ENCODE measurements around the gene DDIT3.

The DDIT3 gene

DNA sequence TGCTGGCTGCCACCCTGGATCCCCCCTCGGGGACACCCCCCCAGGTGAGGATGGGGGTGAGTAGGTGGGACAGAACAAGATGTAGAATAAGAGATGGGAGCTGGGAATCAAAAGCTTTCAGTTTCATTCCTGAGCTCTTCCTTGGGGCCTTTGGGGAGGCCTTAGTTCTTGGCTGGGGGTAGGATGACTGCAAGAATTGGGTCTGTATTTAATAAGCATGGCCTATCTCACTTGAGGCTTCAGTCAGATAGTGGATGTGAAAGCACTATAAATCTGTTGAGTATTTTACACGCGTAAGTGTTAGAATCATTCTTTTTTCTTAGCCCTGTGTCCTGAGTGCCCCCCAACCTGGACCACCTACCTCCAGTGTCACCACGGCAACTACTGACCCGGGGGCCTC lies 6.9 kb upstream of the DDIT3 start:
- Histone ChIP-seq H3K27me3 (no peaks in the 10 kb centered on the region), H3K4me3 (no peak overlapping the region), H3K36me3 (peaks cover 71 to 84% (median 81%) of the 10 kb centered on the region in 3 donors), H3K4me1 (peaks cover 0 to 33% (median 28%) of the 10 kb centered on the region in 4 donors), H3K27ac (no peak overlapping the region), H3K9me3 (no peaks in the 10 kb centered on the region)
- intact Hi-C loops (cut with DNase I; ENCODE audit: low total_unique reads) = loop anchor here (10.0 kb wide), 1 partner anchor 88 kb away; the partner anchor contains the start of gene ARHGEF25
- TF ChIP-seq, protein P1, sequence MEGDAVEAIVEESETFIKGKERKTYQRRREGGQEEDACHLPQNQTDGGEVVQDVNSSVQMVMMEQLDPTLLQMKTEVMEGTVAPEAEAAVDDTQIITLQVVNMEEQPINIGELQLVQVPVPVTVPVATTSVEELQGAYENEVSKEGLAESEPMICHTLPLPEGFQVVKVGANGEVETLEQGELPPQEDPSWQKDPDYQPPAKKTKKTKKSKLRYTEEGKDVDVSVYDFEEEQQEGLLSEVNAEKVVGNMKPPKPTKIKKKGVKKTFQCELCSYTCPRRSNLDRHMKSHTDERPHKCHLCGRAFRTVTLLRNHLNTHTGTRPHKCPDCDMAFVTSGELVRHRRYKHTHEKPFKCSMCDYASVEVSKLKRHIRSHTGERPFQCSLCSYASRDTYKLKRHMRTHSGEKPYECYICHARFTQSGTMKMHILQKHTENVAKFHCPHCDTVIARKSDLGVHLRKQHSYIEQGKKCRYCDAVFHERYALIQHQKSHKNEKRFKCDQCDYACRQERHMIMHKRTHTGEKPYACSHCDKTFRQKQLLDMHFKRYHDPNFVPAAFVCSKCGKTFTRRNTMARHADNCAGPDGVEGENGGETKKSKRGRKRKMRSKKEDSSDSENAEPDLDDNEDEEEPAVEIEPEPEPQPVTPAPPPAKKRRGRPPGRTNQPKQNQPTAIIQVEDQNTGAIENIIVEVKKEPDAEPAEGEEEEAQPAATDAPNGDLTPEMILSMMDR (IDR thresholded peaks at IDR 0.05) = no peak
- no peak for DNase-seq

DNA sequence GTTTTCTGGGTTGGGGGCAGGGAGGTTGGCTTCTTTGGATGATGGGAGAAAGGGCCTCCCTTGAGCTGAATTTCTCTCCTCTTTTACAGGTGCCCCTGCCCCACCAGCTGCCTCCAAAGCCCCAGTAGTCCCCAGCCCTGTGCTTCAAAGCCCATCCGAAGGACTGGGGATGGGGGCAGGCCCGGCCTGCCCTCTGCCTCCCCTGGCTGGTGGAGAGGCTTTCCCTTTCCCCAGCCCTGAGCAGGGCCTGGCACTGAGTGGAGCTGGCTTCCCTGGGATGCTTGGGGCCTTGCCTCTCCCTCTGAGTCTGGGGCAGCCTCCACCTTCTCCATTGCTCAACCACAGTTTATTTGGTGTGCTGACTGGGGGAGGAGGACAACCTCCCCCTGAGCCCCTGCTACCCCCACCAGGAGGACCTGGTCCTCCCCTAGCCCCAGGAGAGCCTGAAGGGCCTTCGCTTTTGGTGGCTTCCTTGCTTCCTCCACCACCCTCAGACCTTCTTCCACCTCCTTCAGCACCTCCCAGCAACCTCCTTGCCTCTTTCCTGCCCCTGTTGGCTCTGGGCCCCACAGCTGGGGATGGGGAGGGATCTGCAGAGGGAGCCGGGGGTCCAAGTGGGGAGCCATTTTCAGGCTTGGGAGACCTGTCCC lies 6.3 kb upstream of the DDIT3 start:
- no peaks in the 10 kb centered on the region for H3K9me3 ChIP-seq
- H3K27me3 ChIP-seq = no peaks in the 10 kb centered on the region
- DNase-seq = no peak
- peak overlapping the region in 1 of 2 donors; percentile 7 for H3K27ac ChIP-seq
- intact Hi-C loops (cut with DNase I; ENCODE audit: low total_unique reads) = loop anchor here (10.0 kb wide), 1 partner anchor 88 kb away; the partner anchor contains the start of gene ARHGEF25
- H3K36me3 ChIP-seq = peaks cover 65 to 79% (median 76%) of the 10 kb centered on the region in 3 donors
- TF ChIP-seq, protein P1 (IDR thresholded peaks at IDR 0.05) = no peak
- H3K4me3 ChIP-seq = no peak overlapping the region
- H3K4me1 ChIP-seq = peaks cover 0 to 39% (median 32%) of the 10 kb centered on the region in 4 donors

DNA sequence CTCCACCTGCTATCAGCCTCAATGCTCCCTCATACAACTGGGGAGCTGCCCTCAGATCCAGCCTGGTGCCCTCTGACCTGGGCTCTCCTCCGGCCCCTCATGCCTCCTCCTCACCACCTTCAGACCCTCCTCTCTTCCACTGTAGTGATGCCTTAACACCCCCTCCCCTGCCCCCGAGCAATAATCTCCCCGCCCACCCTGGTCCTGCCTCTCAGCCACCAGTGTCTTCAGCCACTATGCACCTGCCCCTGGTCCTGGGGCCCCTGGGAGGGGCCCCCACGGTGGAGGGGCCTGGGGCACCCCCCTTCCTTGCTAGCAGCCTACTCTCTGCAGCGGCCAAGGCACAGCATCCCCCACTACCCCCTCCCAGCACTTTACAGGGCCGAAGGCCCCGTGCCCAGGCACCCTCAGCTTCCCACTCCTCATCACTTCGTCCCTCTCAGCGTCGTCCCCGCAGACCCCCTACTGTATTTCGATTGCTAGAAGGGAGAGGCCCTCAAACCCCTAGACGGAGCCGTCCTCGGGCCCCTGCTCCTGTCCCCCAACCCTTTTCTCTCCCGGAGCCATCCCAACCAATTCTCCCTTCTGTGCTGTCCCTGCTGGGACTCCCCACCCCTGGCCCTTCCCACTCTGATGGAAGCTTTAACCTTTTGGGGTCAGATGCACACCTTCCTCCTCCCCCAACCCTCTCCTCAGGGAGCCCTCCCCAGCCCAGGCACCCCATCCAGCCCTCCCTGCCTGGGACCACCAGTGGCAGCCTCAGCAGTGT lies 5.5 kb upstream of the DDIT3 start:
- Histone ChIP-seq H3K36me3 (peaks cover 57 to 71% (median 68%) of the 10 kb centered on the region in 3 donors), H3K9me3 (no peaks in the 10 kb centered on the region), H3K27ac (no peak overlapping the region), H3K27me3 (no peaks in the 10 kb centered on the region), H3K4me1 (peaks cover 0 to 45% (median 40%) of the 10 kb centered on the region in 4 donors), H3K4me3 (no peak overlapping the region)
- intact Hi-C loops (cut with DNase I; ENCODE audit: low total_unique reads) = loop anchor here (10.0 kb wide), 1 partner anchor 89 kb away; the partner anchor contains the start of gene ARHGEF25
- TF ChIP-seq, protein P1 (IDR thresholded peaks at IDR 0.05) = no peak
- DNase-seq = no peak

DNA sequence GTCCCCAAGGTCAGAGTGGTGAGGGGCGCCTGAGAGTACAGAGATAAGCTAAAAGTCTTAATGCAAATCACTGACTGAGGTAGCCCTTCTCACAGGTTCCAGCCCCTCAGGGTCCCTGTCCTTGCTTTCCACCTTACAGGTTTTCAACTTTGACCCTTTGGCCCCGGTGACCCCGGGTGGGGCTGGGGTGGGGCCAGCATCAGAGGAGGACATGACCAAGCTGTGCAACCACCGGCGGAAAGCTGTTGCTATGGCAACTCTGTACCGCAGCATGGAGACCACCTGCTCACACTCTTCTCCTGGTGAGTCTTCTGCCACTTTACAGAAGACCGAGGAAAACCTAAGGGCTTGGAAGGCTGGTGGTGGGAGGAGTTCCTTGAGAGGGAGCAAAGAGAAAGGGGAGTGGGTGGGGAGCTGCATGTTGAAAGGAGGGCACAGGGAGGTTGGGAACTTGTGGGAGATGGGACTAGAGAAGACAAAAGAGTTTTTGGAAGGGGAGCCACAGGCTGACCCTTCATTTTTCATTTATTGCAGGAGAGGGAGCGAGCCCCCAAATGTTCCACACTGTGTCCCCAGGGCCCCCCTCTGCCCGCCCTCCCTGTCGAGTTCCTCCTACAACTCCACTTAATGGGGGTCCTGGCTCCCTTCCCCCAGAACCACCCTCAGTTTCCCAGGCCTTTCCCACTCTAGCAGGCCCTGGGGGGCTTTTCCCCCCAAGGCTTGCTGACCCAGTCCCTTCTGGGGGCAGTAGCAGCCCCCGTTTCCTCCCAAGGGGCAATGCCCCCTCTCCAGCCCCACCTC lies 4.7 kb upstream of the DDIT3 start:
- no peaks in the 10 kb centered on the region for H3K9me3 ChIP-seq
- H3K4me1 ChIP-seq = peaks cover 0 to 45% (median 41%) of the 10 kb centered on the region in 4 donors
- peak overlapping the region; percentile 95 to 100 for H3K27ac ChIP-seq
- intact Hi-C loops (cut with DNase I; ENCODE audit: low total_unique reads) = loop anchor here (10.0 kb wide), 1 partner anchor 90 kb away; the partner anchor contains the start of gene ARHGEF25
- peak overlapping the region in 1 of 2 donors; percentile 87 for H3K4me3 ChIP-seq
- TF ChIP-seq, protein P1 (IDR thresholded peaks at IDR 0.05) = no peak
- H3K27me3 ChIP-seq = no peaks in the 10 kb centered on the region
- H3K36me3 ChIP-seq = peaks cover 50 to 63% (median 60%) of the 10 kb centered on the region in 3 donors
- DNase-seq = no peak

Measured in tibial artery (tissue), 4 donors.